ENCODE results near the gene ASIP. TPM values are rescaled to one million over a fixed set of nuclear protein-coding genes. Genes with fewer than 3 reads are reported as not detected.

The ASIP gene
- total and polyA plus RNA-seq, 2 of the 13 experiments (the other 11 are each of a cell fraction or from before 2014, with no cell fraction given), result not detected

DNA sequence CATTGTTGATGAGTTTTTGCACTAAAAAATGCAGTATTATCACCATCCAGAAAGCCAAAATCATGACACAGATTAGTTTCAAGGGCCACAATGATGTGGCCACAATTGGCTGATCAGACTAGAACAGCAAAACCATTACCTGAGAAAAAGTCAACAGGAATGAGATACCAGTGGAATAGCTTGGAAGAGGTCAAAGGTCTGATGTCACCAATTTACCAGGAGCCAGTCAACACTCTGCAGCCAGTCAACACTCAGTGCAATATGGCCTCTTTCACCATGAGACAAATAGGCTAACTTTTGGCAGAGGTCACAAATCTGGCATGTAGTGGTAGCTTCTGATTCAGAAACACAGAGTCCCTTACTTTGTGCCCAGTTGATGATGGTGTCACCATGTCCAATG is 7.5 kb upstream of the ASIP start:
- DNase-seq (ENCODE audit: low spot score) (no peak), ATAC-seq (peak; percentile 40; the same call in 2 of the 3 replicates), FAIRE-seq (no peak)
- no TSS peak for BruUV-seq (replicated peaks)
- intact Hi-C loops (cut with micrococcal nuclease; ENCODE audit: unreplicated experiment) (no loop called here), in situ Hi-C loops (cut with HindIII; ENCODE audit: extremely low pct_ligation_motif_present, low pct_unique_long_range_greater_than_20kb) (no loop called here)
- Histone ChIP-seq H3K27ac (ENCODE audit: extremely low read length, insufficient read depth, low read length) (no peak overlapping the region), H3K9me3 (ENCODE audit: low read length) (no peaks in the 10 kb centered on the region), H3K36me3 (replicated peaks in 1 of 2; ENCODE audit: control insufficient read depth in 1 of 2, insufficient read depth in 2 of 2, low read length in 2 of 2) (no peaks in the 10 kb centered on the region), H3K4me1 (ENCODE audit: insufficient read depth, low read length) (peaks cover 6% of the 10 kb centered on the region; the same call in 1 of the 2 replicates), H2AFZ (ENCODE audit: low read length) (no peak overlapping the region), H3K4me3 (replicated peaks in 1 of 3; ENCODE audit: insufficient read depth in 1 of 3, low read depth in 2 of 3, low read length in 3 of 3) (no peak overlapping the region), H4K20me1 (ENCODE audit: insufficient read depth, low read length) (no peaks in the 10 kb centered on the region), H3K27me3 (ENCODE audit: control insufficient read depth in 1 of 2, insufficient read depth in 2 of 2, low read length in 2 of 2) (no peaks in the 10 kb centered on the region), H3K9ac (ENCODE audit: insufficient read depth, low read depth, low read length) (no peak overlapping the region), H3K4me2 (ENCODE audit: low read depth, low read length) (no peak overlapping the region), H3K79me2 (ENCODE audit: insufficient read depth, low read length) (no peaks in the 10 kb centered on the region)
- 0 out of 2 replicates have a peak, but pooled peaks have one; percentile 32 for TF ChIP-seq RBAK (CRISPR knock-in tag; IDR thresholded peaks at IDR 0.05)
- 0 out of 2 replicates have a peak, but pooled peaks have one; percentile 33 for TF ChIP-seq NR2F6 (IDR thresholded peaks at IDR 0.05)
- TF ChIP-seq NR2F6 (CRISPR knock-in tag; IDR thresholded peaks at IDR 0.05), result peak; percentile 41; the same call in 1 of the 2 replicates
- 0 out of 2 replicates have a peak, but pooled peaks have one; percentile 63 for TF ChIP-seq ZNF644 (CRISPR knock-in tag; IDR thresholded peaks at IDR 0.05; ENCODE audit: low read depth)
- peak; percentile 24; the same call in 1 of the 2 replicates for TF ChIP-seq ZNF614 (CRISPR knock-in tag; IDR thresholded peaks at IDR 0.05; ENCODE audit: borderline replicate concordance)
- TF ChIP-seq ZNF432 (CRISPR knock-in tag; IDR thresholded peaks at IDR 0.05; ENCODE audit: borderline replicate concordance), result no peak
- ChIA-PET CTCF (ENCODE audit: low intra/inter-chr PET ratio, low total read pairs) (no interaction called here), POLR2A (no interaction called here)

DNA sequence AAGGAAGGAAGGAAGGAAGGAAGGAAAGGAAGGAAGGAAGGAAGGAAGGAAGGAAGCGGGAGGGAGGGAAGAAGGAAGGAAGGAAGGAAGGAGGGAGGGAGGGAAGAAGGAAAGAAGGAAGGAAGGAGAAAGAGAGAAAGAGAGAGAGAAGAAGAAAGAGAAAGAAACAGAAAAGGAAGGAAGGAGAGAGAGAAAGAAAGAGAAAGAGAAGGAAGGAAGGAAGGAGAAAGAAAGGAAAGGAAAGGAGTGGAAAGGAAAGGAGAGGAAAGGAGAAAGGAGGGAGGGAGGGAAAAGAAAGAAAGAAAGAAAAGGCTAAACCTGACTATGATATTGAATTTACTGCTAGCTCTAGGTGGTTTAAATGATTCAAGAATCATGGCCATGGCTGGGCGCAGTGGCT is 5.3 kb upstream of the ASIP start:
- ChIA-PET CTCF (ENCODE audit: low intra/inter-chr PET ratio, low total read pairs) (no interaction called here), POLR2A (no interaction called here)
- no peak overlapping the region for H3K9ac ChIP-seq (ENCODE audit: insufficient read depth, low read depth, low read length)
- H3K79me2 ChIP-seq (ENCODE audit: insufficient read depth, low read length), result no peaks in the 10 kb centered on the region
- FAIRE-seq (no peak), DNase-seq (ENCODE audit: low spot score) (no peak), ATAC-seq (no peak)
- H3K4me2 ChIP-seq (ENCODE audit: low read depth, low read length), result no peak overlapping the region
- H3K9me3 ChIP-seq (ENCODE audit: low read length), result no peaks in the 10 kb centered on the region
- H4K20me1 ChIP-seq (ENCODE audit: insufficient read depth, low read length), result no peaks in the 10 kb centered on the region
- H3K27ac ChIP-seq (ENCODE audit: extremely low read length, insufficient read depth, low read length), result no peak overlapping the region
- WGBS (ENCODE audit: low lambda C conversion rate), result 75% methylated on average over 2 of the region's 2 CpGs
- peaks cover 6% of the 10 kb centered on the region; the same call in 1 of the 2 replicates for H3K4me1 ChIP-seq (ENCODE audit: insufficient read depth, low read length)
- no TSS peak for BruUV-seq (replicated peaks)
- H3K36me3 ChIP-seq (replicated peaks in 1 of 2; ENCODE audit: control insufficient read depth in 1 of 2, insufficient read depth in 2 of 2, low read length in 2 of 2), result no peaks in the 10 kb centered on the region
- H2AFZ ChIP-seq (ENCODE audit: low read length), result no peak overlapping the region
- H3K4me3 ChIP-seq (replicated peaks in 1 of 3; ENCODE audit: insufficient read depth in 1 of 3, low read depth in 2 of 3, low read length in 3 of 3), result no peak overlapping the region
- intact Hi-C loops (cut with micrococcal nuclease; ENCODE audit: unreplicated experiment) (no loop called here), in situ Hi-C loops (cut with HindIII; ENCODE audit: extremely low pct_ligation_motif_present, low pct_unique_long_range_greater_than_20kb) (no loop called here)
- peaks cover 0 to 7% of the 10 kb centered on the region in 2 experiments; a peak in 1 of 5 replicates for H3K27me3 ChIP-seq (ENCODE audit: control insufficient read depth in 1 of 2, insufficient read depth in 2 of 2, low read length in 2 of 2)
- no peak for TF ChIP-seq LCORL (IDR thresholded peaks at IDR 0.05)
- TF ChIP-seq LCORL (CRISPR knock-in tag; IDR thresholded peaks at IDR 0.05), result no peak
- TF ChIP-seq, protein P1, sequence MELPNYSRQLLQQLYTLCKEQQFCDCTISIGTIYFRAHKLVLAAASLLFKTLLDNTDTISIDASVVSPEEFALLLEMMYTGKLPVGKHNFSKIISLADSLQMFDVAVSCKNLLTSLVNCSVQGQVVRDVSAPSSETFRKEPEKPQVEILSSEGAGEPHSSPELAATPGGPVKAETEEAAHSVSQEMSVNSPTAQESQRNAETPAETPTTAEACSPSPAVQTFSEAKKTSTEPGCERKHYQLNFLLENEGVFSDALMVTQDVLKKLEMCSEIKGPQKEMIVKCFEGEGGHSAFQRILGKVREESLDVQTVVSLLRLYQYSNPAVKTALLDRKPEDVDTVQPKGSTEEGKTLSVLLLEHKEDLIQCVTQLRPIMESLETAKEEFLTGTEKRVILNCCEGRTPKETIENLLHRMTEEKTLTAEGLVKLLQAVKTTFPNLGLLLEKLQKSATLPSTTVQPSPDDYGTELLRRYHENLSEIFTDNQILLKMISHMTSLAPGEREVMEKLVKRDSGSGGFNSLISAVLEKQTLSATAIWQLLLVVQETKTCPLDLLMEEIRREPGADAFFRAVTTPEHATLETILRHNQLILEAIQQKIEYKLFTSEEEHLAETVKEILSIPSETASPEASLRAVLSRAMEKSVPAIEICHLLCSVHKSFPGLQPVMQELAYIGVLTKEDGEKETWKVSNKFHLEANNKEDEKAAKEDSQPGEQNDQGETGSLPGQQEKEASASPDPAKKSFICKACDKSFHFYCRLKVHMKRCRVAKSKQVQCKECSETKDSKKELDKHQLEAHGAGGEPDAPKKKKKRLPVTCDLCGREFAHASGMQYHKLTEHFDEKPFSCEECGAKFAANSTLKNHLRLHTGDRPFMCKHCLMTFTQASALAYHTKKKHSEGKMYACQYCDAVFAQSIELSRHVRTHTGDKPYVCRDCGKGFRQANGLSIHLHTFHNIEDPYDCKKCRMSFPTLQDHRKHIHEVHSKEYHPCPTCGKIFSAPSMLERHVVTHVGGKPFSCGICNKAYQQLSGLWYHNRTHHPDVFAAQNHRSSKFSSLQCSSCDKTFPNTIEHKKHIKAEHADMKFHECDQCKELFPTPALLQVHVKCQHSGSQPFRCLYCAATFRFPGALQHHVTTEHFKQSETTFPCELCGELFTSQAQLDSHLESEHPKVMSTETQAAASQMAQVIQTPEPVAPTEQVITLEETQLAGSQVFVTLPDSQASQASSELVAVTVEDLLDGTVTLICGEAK (IDR thresholded peaks at IDR 0.05), result peak; percentile 20; the same call in 1 of the 2 replicates
- TF ChIP-seq, protein P1 (CRISPR knock-in tag; IDR thresholded peaks at IDR 0.05), result no peak
- TF ChIP-seq FOXP1 (IDR thresholded peaks at IDR 0.05), result 0 out of 2 replicates have a peak, but pooled peaks have one; percentile 4
- no peak for TF ChIP-seq FOXP1 (CRISPR knock-in tag; IDR thresholded peaks at IDR 0.05)

Data from HepG2 (cell line).